ENCODE measurements around the gene ST8SIA1.

- TF ChIP-seq, protein P1, sequence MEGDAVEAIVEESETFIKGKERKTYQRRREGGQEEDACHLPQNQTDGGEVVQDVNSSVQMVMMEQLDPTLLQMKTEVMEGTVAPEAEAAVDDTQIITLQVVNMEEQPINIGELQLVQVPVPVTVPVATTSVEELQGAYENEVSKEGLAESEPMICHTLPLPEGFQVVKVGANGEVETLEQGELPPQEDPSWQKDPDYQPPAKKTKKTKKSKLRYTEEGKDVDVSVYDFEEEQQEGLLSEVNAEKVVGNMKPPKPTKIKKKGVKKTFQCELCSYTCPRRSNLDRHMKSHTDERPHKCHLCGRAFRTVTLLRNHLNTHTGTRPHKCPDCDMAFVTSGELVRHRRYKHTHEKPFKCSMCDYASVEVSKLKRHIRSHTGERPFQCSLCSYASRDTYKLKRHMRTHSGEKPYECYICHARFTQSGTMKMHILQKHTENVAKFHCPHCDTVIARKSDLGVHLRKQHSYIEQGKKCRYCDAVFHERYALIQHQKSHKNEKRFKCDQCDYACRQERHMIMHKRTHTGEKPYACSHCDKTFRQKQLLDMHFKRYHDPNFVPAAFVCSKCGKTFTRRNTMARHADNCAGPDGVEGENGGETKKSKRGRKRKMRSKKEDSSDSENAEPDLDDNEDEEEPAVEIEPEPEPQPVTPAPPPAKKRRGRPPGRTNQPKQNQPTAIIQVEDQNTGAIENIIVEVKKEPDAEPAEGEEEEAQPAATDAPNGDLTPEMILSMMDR (conservative IDR thresholded peaks at IDR 0.05; ENCODE audit: low read length), result no peak
- TF ChIP-seq EZH2phosphoT487 (IDR thresholded peaks at IDR 0.05; ENCODE audit: borderline replicate concordance, low read depth, low read length), result no peak
These were observed 106.3 kb downstream of the ST8SIA1 start for GRCh38 chr12:22228022-22228875.
